OCI-LY3 (cell line): ENCODE results near the gene CFAP54.

Experiments used
- H2AFZ ChIP-seq: fragments of 200-600, 300-600 bp; shearing (Covaris generic); 2 replicates; pipeline ENCODE4 v1.6.0; 2014; ENCODE audit warnings: antibody characterized with exemption, low read depth, low read length
- H3K27ac ChIP-seq: fragments of 200-600, 300-600 bp; sonication (generic); 2 replicates; pipeline ENCODE4 v1.5.1; 2014; ENCODE audit warnings: mild to moderate bottlenecking, low read length, moderate library complexity, mixed read lengths
- H3K27me3 ChIP-seq: fragments of 200-600, 300-600 bp; sonication (generic); 2 replicates; pipeline ENCODE4 v1.6.1; 2014; ENCODE audit warnings: low read depth, low read length, mixed read lengths
- H3K36me3 ChIP-seq: fragments of 200-600, 300-600 bp; sonication (generic); replicated peaks from 2 replicates; pipeline ENCODE3; 2014; ENCODE audit warnings: low read depth, low read length, mixed read lengths
- H3K4me1 ChIP-seq: fragments of 300-600, 200-600 bp; sonication (generic); 2 replicates; pipeline ENCODE4 v1.6.1; 2014; ENCODE audit warnings: low read length, mixed read lengths
- H3K4me2 ChIP-seq: fragments of 200-600, 300-600 bp; sonication (generic); 2 replicates; pipeline ENCODE4 v1.6.1; 2014; ENCODE audit warnings: low read length, mixed read lengths
- H3K4me3 ChIP-seq: fragments of 300-600, 200-600 bp; sonication (generic); 2 replicates; pipeline ENCODE4 v1.5.1; 2014; ENCODE audit warnings: antibody characterized with exemption, mild to moderate bottlenecking, low read length, moderate library complexity
- H3K79me2 ChIP-seq: fragments of 300-600, 200-600 bp; shearing (Covaris generic); 2 replicates; pipeline ENCODE4 v1.6.1; 2014; ENCODE audit warnings: mild to moderate bottlenecking, low read length, mixed read lengths
- H3K9ac ChIP-seq: fragments of 300-600, 200-600 bp; shearing (Covaris generic); 2 replicates; pipeline ENCODE4 v1.6.0; 2014; ENCODE audit warnings: mild to moderate bottlenecking, low read length, moderate library complexity
- H3K9me3 ChIP-seq: fragments of 200-600, 300-600 bp; shearing (Covaris generic); 2 replicates; pipeline ENCODE4 v1.6.1; 2014; ENCODE audit warnings: low read length, mixed read lengths; ENCODE audit not compliant: insufficient read depth
- H4K20me1 ChIP-seq: fragments of 200-600, 300-600 bp; sonication (generic); 2 replicates; pipeline ENCODE4 v1.6.1; 2016; ENCODE audit warnings: low read length, mixed read lengths; ENCODE audit not compliant: insufficient read depth
- EZH2phosphoT487 ChIP-seq: fragments of 200-600 bp; shearing (Covaris generic); IDR thresholded peaks from 2 replicates; pipeline ENCODE4 v1.6.1; 2018; ENCODE audit warnings: antibody characterized with exemption, mixed run types, low read depth
- TF ChIP-seq, protein P1 (sequence below): fragments of 200-600, 300-600 bp; sonication (generic); IDR thresholded peaks from 2 replicates; pipeline ENCODE4 v1.5.1; 2014; ENCODE audit warnings: antibody characterized with exemption, low read length, low read depth

Gene CFAP54

GRCh38 chr12:96803969-96804368 is 314.6 kb downstream of the CFAP54 start:
- no peak overlapping the region for H3K27ac ChIP-seq
- H3K36me3 ChIP-seq, result peaks cover 2% of the 10 kb centered on the region
- H3K79me2 ChIP-seq, result no peaks in the 10 kb centered on the region
- no peak overlapping the region for H2AFZ ChIP-seq
- H3K27me3 ChIP-seq, result no peaks in the 10 kb centered on the region
- no peaks in the 10 kb centered on the region for H3K4me1 ChIP-seq
- H3K4me2 ChIP-seq, result no peak overlapping the region
- peaks cover 13% of the 10 kb centered on the region; the same call in 1 of the 2 replicates for H3K9me3 ChIP-seq
- no peak overlapping the region for H3K9ac ChIP-seq
- TF ChIP-seq, protein P1, sequence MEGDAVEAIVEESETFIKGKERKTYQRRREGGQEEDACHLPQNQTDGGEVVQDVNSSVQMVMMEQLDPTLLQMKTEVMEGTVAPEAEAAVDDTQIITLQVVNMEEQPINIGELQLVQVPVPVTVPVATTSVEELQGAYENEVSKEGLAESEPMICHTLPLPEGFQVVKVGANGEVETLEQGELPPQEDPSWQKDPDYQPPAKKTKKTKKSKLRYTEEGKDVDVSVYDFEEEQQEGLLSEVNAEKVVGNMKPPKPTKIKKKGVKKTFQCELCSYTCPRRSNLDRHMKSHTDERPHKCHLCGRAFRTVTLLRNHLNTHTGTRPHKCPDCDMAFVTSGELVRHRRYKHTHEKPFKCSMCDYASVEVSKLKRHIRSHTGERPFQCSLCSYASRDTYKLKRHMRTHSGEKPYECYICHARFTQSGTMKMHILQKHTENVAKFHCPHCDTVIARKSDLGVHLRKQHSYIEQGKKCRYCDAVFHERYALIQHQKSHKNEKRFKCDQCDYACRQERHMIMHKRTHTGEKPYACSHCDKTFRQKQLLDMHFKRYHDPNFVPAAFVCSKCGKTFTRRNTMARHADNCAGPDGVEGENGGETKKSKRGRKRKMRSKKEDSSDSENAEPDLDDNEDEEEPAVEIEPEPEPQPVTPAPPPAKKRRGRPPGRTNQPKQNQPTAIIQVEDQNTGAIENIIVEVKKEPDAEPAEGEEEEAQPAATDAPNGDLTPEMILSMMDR, result no peak
- TF ChIP-seq EZH2phosphoT487, result no peak
- H4K20me1 ChIP-seq, result no peaks in the 10 kb centered on the region
- H3K4me3 ChIP-seq, result no peak overlapping the region

GRCh38 chr12:96806272-96806671 is 316.9 kb downstream of the CFAP54 start:
- TF ChIP-seq, protein P1, result no peak
- no peak for TF ChIP-seq EZH2phosphoT487
- no peaks in the 10 kb centered on the region for H3K27me3 ChIP-seq
- no peaks in the 10 kb centered on the region for H3K79me2 ChIP-seq
- H3K9ac ChIP-seq, result no peak overlapping the region
- peaks cover 2% of the 10 kb centered on the region for H3K36me3 ChIP-seq
- no peak overlapping the region for H3K4me2 ChIP-seq
- no peaks in the 10 kb centered on the region for H4K20me1 ChIP-seq
- no peak overlapping the region for H2AFZ ChIP-seq
- no peak overlapping the region for H3K27ac ChIP-seq
- H3K4me1 ChIP-seq, result no peaks in the 10 kb centered on the region; the same call in 1 of the 2 replicates
- H3K9me3 ChIP-seq, result peaks cover 13% of the 10 kb centered on the region; the same call in 1 of the 2 replicates
- H3K4me3 ChIP-seq, result no peak overlapping the region

GRCh38 chr12:96807741-96808140 is 318.4 kb downstream of the CFAP54 start:
- no peak overlapping the region for H3K4me2 ChIP-seq
- TF ChIP-seq, protein P1, result no peak
- no peak for TF ChIP-seq EZH2phosphoT487
- H3K27ac ChIP-seq, result no peak overlapping the region
- peaks cover 13% of the 10 kb centered on the region; the same call in 1 of the 2 replicates for H3K9me3 ChIP-seq
- no peak overlapping the region for H2AFZ ChIP-seq
- peaks cover 2% of the 10 kb centered on the region for H3K36me3 ChIP-seq
- no peaks in the 10 kb centered on the region for H4K20me1 ChIP-seq
- H3K4me3 ChIP-seq, result no peak overlapping the region
- no peaks in the 10 kb centered on the region for H3K79me2 ChIP-seq
- no peaks in the 10 kb centered on the region for H3K27me3 ChIP-seq
- no peak overlapping the region for H3K9ac ChIP-seq
- H3K4me1 ChIP-seq, result no peaks in the 10 kb centered on the region; the same call in 1 of the 2 replicates

DNA sequence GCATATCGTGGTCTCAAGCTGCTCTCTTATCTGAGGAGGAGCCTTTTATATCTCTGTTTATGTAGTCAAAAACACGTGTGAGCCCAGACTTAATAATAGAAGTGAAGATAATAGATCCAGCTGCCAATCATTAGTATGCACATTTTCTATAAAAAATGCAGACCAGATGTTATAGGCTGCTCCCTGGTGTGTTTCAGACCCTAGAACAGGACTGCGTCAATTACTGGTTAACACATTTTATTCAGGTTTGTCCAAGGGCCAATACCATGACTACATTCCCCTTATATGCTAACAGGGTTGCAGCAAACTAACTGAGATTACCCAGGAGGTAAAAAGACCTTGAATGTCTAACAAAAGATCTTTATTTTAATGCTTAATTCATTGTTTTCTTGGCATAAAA is 319.2 kb downstream of the CFAP54 start:
- Histone ChIP-seq H2AFZ (no peak overlapping the region), H3K27ac (no peak overlapping the region), H3K27me3 (no peaks in the 10 kb centered on the region), H3K4me3 (no peak overlapping the region), H3K79me2 (no peaks in the 10 kb centered on the region), H3K9ac (no peak overlapping the region), H3K4me2 (no peak overlapping the region), H3K9me3 (peaks cover 8% of the 10 kb centered on the region; the same call in 1 of the 2 replicates), H3K36me3 (peaks cover under 1% of the 10 kb centered on the region), H3K4me1 (no peaks in the 10 kb centered on the region; the same call in 1 of the 2 replicates), H4K20me1 (no peaks in the 10 kb centered on the region)
- TF ChIP-seq, protein P1, result no peak
- TF ChIP-seq EZH2phosphoT487, result no peak
